Gastrocnemius medialis (tissue), 4 donors: ENCODE measurements around the gene CCDC57.

Experiments used
- CTCF ChIP-seq, 5 experiments: fragments of 450-650 bp in 3 of 5; fragments of 200-600 bp in 2 of 5; sonication (generic) in 2 of 5; IDR thresholded peaks in 4 of 5; conservative IDR thresholded peaks in 1 of 5; 1 replicate in 4 of 5; 2 replicates in 1 of 5; pipeline ENCODE4 v1.5.1; 2016 to 2019; ENCODE audit warnings: antibody characterized with exemption in 5 of 5, mild to moderate bottlenecking in 3 of 5, moderate library complexity in 3 of 5
- POLR2A ChIP-seq, 2 donors: fragments of 450-650 bp; IDR thresholded peaks; one replicate each; pipeline ENCODE4 v1.6.1; 2017; ENCODE audit warnings: antibody characterized with exemption in 2 of 2, mild to moderate bottlenecking in 2 of 2, moderate library complexity in 2 of 2

DNA sequence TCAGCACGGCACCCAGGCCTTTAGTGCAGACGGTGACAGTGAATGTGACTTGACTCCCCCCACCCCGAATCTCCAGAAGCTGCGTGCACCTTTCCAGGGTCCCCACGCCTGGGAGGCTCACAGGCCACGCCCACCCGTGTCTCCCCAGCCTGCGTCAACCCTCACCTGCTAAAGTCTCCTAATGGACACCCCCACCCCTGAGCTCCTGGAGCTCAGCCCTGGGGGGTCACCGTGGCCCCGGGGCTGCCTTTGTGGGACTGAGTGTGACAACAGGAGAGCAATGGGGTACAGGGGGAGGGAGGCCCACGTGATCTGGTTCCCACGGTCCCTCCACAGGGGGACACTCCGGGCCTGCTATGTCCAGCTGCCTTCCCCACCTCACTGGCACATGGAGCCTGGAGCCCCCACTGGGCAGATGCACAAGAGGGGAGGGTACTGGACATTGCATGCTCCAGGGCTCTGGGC is 107.2 kb downstream of the CCDC57 start:
- TF ChIP-seq CTCF (IDR thresholded peaks at IDR 0.05 in 4 of 5, conservative IDR thresholded peaks at IDR 0.05 in 1 of 5) (no peak), POLR2A (IDR thresholded peaks at IDR 0.05) (no peak)
